Stimulated activated CD8-positive, alpha-beta memory T cell treated with anti-CD3 and anti-CD28 coated beads, Interleukin-12 subunit alpha, Interleukin-12 subunit beta, amount 100 ng/mL, for 1 hour (primary cell): ENCODE measurements around the gene CDHR4.
"Not testable (repeated sequence)": the region's sequence is repeated elsewhere in the genome, so short reads cannot be mapped to it uniquely, and the experiment has no call there.

Experiments
- DNase-seq: peaks from one replicate; pipeline ENCODE4 v3.0.0-alpha.2; 2020; ENCODE audit warnings: low read depth

Gene CDHR4

DNA sequence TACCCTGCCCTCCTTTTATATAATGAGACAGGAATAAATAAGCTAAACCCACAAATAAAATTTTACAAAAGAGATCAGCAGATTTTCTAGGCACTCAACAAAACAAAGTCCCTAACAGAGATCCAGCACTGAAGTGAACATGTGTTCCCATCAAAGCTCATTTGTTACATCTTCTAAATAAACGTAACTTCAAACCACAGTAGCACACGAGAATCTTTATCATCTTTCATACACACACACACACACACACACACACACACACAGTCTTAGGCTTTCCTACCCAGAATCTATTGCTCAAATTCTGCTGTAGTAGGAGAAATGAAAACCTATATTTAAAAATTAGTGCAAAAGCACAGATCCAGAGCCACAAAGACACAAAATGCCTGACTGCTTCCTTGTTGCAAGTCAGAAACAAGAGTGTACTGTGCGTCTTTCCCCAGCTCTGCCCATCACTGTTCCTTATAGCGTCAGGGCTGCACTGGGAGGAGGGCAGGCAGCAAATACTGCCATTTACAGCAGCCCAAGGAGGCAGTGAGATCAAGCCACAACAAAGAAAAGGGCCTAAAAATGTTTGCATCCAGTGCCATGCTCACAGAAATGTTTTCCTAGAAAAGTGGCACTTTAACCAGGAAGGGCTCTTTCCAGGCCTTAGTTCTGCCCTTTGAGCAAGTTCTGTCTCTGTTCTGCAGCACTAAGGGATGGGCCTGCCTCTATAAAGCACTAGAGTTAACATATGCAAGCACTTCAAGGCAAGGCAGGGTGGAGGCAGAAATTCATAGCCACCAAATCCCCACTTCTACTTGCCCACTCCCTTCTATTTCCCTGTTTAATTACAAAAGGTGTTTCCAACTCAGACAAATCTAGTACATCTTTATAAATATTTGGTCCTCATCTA, 19.3 kb downstream of the CDHR4 start:
- DNase-seq: no peak

DNA sequence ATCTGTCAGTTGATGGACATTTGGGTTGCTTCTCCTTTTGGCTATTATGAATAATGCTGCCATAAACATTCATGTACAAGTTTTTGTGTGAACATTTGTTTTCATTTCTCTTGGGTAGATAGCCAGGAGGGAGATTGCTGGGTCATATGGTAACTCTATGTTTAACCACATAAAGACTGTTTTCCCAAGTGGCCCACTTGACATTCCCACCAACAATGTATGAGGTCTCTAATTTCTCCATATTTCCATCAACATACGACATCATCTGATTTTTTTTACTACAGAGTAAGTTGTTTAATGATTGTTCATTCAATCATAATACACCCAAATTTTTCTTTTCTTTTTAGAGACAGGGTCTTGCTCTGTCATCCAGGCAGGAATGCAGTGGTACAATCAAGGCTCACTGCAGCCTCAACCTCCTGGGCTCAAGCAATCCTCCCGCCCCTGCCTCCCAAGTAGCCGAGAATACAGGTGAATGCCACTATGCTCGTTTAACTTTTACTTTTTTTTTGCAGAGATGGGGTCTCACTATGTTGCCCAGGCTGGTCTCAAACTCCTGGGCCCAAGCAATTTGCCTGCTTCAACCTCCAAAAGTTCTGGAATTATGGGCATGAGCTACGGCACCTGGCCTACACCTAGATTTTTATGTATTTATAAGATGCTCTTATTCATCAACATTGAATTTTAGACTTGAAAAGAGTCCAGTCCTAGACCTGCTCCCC, 20.2 kb downstream of the CDHR4 start:
- no peak for DNase-seq

DNA sequence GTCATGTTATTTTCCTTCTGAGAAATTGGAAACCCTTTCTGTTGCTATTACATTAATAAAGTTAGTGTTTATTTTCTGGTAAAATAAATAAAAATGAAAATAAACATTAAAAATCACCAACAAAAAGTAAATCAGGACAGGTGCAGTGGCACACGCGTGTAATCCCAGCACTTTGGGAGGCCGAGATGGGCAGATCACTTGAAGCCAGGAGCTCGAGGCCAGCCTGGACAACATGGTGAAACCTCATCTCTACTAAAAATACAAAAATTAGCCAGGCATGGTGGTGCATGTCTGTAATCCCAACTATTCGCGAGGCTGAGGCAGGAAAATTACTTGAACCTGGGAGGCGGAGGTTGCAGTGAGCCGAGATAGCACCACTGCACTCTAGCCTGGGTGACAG, 23.6 kb downstream of the CDHR4 start:
- not testable (repeated sequence) for DNase-seq

DNA sequence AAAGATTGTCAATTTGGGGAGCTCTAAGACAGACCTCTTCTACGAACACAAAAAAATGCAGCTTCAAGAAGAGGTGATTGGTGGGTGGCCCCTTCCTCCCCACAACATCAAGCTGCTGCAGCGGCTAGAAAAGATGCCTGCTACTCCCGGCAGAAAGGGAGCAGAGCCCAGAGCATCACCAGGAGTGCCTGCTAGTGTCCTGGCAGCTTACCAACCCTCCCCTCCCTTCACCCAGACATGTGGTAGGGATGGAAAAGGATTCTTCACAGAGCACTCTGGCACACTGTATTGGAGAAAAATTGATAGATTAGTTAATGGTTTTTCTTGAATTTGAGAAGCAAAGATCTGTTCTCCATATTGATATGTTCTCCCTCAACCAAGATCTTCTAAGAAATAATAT, 24.1 kb downstream of the CDHR4 start:
- DNase-seq: no peak

DNA sequence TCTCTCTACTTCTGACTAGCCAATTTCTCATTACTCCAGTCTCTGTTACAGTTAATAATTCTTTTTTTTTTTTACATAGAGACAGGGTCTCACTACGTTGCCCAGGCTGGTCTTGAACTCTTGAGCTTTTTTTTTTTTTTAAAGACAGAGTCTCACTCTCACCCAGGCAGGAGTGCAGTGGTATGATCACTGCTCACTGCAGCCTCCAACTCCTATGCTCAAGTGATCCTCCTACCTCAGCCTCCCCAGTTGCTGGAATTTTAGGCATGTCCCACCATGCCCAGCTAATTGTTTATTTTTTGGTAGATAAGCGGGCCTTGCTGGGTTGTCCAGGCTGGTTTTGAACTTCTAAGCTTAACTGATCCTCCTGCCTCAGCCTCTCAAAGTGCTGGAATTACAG, 27.0 kb downstream of the CDHR4 start:
- no peak for DNase-seq

DNA sequence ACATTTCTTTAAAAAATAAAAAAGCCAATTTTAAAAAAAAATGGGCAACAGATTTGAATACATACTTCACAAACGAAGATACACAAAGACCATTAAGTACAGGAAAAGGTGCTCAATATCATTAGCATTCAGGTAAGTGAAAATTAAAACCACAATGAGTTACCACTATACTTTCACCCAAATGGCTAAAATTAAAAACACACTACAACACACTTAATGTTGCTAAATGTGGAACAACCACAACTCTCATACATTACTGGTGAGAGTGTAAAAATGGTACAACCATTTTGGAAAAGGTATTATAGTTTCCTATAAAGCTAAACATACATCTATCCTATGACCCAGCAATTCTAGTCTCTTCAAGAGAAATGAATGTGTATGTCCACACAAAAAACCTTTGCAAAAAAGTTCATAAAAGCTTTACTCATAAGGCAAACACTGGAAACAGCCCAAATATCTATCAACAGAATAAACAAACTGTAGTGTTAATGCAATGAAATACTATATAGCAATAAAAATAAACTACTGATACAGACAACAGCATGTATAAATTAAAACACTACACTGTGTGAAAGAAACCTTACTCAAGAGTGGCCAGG, 28.2 kb downstream of the CDHR4 start:
- DNase-seq: no peak

DNA sequence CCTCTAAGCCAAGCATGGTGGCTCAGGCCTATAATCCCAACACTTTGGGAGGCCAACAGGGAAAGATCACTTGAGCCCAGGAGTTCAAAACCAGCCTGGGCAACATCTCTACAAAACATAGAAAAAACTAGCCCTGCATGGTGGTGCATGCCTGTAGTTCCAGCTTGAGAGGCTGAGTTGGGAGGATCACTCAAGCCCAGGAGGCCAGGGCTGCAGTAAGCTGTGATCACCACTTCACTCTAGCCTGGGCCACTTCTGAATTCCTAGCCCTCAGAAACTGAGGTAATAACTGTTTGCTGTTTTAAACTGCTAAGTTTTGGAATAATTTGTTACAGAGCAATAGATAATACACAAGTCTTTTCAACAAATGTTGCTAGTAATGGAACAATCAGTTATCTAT, 29.7 kb downstream of the CDHR4 start:
- DNase-seq: no peak

DNA sequence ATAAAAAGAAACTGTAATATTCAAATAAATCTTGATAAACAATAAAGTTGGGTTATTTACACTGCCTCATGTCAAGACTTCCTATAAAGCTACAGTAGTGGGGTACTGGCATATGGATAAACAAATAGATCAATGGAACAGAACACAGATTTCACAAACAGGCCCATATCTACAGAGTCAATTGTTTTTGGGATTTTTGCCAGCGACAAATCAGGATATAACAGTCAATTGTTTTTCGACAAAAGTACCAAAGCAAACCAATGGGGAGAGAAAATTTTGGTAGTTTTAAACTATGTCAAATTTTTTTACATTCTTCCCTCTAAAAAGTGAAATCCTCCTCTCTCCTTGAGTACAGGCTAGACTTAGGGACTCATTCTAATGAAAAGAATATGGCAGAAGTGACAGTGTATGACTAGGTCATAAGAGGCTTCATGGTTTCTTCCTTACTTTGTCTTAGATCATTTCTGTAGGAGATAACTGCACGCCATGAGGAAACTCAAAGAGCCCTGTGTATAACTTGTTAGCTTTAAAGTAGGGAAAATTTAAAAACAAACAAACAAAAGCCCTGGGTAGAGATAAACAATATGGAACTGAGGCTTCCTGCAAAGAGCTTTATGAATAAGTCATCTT, 30.3 kb downstream of the CDHR4 start:
- no peak for DNase-seq

DNA sequence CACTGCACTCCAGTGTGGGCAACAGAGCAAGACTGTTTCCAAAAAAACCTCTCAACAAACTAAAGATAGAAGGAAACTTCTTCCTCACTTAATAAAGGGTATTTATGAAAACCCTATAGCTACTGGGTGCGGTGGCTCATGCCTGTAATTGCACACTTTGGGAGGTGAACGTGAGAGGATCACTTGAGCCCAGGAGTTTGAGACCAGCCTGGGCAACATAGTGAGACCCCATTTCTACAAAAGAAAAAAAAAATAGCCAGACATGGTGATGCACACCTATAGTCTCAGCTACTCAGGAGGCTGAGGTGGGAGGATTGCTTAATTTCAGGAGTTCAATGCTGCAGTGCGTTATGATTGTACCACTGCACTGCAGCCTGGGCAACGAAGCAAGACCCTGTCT, 35.7 kb downstream of the CDHR4 start:
- no peak for DNase-seq

DNA sequence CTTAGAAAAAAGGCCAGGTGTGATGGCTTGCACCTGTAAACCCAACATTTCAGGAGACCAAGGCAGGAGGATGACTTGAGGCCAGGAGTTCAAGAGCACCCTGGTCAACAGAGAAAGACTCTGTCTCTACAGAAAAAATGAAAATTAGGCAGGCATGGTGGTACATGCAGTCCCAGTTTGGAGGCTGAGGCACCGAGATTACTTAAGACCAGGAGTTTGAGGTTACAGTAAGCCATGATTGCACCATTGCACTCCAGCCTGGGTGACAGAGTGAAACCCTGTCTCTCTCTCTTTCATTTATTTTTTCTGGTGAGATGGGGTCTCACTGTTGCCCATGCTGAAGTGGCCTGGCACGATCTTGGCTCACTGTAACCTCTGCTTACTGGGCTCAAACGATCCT, 38.0 kb downstream of the CDHR4 start:
- DNase-seq: no peak

DNA sequence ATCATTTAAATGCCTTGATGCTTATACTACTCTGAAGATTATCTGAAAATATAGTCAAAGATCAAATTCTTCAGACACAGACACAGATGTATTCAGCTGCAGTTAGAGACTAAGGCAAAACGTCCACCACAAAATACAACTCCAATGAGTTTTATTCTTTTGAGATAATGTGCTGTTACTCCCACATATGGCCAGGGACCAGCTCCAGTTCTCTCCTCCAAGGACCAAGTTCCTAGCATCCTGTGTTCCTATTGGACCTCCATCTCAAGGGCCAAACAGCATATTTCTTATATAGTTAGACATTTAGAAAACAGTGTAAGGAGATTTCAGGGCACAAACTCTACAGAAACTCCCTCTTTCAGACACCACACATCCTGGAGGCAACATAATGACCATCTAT, 40.4 kb downstream of the CDHR4 start:
- DNase-seq: no peak

DNA sequence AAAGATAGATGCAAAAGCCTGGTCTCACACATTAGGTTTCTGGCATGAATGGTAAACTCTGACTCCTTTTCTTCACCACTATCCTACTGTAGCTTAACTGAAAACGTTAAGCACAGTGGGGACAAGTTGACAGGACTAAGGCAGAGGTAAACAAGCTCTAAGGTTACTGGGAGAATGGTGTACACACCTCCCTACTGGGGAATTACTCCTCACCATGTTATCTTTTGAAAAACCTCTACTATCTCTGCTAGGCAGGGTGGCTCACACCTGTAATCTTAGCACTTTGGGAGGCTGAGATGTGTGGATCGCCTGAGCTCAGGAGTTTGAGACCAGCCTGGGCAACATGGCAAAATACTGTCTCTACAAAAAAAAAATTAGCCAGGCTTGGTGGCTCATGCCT, 42.5 kb downstream of the CDHR4 start:
- no peak for DNase-seq

DNA sequence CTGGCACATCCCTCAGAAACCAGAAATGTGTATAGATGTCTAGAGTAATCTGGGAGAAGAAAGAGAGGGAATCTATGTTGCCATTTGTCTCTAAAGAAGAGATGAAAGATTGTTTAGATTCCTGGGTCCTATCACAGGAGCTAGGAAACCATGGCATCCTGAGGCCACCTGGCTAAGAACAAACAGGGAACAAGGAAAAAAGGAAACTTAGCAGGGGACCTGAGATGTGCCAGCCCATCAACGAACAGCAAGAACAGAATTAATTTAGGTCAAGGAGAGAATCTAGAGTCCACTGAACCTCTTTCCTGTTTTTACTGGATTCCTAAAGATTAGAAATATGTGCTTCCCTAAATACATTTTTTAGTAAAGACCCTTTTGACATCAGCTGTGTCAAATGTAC, 43.6 kb downstream of the CDHR4 start:
- DNase-seq: no peak

DNA sequence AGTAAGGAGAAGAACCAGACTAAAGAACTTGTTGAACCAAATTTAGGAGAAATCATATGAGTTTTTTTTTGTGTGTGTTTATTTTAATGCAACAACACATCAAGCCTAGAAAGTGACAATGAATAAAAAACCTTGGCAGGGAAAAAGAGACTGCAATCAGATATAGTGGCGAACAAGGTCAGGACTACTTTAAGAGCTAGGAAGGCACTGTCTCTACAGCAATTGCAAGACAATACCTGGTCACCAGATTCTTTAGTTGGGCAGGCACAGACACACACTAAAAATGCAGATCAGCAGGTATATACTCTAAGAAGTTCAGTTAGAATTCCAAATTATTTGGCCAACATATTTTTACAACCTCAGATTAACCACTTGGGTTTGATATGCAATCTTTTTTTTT, 45.1 kb downstream of the CDHR4 start:
- no peak for DNase-seq

DNA sequence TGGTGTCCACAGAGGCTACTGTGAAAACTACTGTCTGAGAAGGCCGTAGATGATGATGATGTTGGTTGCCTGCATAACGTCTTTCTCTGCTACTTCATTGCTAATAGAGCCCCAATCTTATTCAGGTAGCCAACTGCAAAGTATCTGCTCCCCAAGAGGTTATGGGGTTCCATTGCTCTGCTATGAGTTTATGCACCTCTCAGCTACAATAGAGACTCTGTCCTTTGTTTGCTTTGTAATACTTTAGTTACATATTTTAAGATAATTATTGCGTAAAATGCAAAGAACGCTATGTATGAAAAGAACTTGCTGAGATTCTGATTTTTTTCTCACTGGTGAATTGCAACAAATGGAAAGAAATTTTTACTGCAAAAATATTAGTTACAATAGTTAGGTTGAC, 48.2 kb downstream of the CDHR4 start:
- no peak for DNase-seq

DNA sequence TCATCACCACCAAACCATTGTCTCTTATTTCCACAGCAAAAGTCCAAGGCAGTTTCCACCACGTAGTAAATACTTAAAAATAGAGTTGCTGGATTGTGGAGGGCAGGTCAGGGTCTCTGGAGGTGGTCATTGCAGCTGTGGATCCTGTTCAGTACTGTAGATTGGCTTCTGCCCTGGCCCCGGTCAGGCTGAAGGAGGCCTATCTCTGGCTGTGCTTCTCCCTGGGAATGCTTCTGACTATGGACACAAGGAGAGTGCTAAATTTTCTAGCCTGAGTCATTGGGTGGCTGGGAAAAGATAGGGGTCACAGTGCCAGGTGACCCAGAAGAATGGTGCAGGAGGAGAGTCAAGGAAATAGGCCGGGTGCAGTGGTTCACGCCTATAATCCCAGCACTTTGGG, 49.6 kb downstream of the CDHR4 start:
- no peak for DNase-seq

DNA sequence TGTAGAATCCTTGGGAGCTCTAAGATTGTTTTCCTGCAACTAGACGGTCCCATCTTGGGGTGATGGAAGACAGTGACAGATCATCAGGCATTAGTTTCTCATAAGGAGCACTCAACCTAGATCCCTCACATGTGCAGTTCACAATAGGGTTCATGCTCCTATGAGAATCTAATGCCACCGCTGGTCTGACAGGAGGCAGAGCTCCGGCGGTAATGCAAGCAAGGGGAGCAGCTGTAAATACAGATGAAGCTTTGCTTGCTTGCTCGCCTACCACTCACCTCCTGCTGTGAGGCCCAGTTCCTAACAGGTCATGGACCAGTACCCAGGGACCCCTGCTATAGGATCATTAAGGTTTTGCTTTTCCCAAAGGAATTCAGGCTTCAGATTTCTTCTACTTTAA, 50.8 kb downstream of the CDHR4 start:
- not testable (repeated sequence) for DNase-seq

DNA sequence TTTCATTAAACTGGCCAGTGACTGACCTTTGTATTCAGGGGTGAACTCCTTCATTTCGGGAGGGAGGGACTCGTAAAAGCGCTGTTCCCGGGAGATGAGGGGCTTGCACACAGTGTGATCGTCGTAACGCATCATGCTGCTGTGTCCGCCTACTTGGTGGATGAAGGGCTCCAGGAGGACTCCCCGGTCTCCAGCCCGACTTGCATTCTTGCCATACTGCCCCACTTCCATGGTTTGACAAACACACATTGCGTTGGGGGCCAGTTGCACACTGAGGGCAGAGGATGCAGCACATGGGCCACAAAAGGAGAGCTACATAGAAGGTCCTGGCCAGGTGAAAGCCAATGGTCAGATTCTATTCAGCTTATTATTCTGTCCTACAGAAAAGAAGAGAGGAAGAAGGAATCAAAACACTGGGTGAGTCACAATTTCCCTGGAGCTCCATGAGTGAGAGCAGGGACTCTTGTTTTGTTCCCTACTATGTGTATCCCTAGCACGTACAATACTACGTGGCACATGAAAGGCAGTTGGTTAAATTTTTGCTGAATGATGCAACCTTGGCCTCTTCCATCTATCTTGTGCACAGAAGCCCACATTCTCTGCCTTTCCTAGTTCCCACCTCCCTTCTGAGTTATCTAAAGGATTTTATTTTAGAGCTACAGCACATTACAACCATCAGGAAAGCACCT, 51.7 kb downstream of the CDHR4 start:
- no peak for DNase-seq

DNA sequence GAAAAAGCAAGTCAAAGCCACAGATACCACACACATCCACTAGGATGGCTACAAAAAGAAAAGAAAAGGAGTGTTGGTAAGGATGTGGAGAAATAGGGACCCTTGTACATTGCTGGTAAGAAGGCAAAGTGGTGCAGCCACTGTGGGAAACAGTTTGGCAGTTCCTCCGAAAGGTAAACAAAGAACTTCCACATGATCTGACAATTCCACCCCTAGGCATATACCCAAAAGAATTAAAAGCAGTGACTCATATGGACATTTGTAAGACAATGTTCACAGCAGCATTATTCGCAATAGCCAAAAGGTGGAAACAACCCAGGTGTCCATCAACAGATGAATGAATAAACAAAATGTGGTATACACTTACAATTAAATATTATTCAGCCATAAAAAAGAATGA, 53.7 kb downstream of the CDHR4 start:
- DNase-seq: no peak
